Uterus (tissue), 2 donors: ENCODE results near the gene TH.

Experiments used
- CTCF ChIP-seq, 4 experiments: fragments of 200-600 bp in 2 of 4; fragments of 450-650 bp in 2 of 4; sonication (generic) in 2 of 4; IDR thresholded peaks; one replicate each; pipeline ENCODE4 v1.5.1; 2016 to 2019; ENCODE audit warnings: antibody characterized with exemption in 4 of 4, mild to moderate bottlenecking in 2 of 4, moderate library complexity in 1 of 4
- POLR2A ChIP-seq, 2 donors: fragments of 450-650 bp; IDR thresholded peaks; one replicate each; pipeline ENCODE4 v1.6.1; 2016; ENCODE audit warnings: antibody characterized with exemption in 2 of 2, mild to moderate bottlenecking in 1 of 2, moderate library complexity in 1 of 2

- TF ChIP-seq CTCF (IDR thresholded peaks at IDR 0.05) (no peak), POLR2A (IDR thresholded peaks at IDR 0.05) (no peak)
These were observed 36.4 kb upstream of the TH start for GRCh38 chr11:2207773-2208621.
